Measurements from ENCODE around the gene NUP153.
"Not testable (repeated sequence)": the region's sequence is repeated elsewhere in the genome, so short reads cannot be mapped to it uniquely, and the experiment has no call there.

Gene NUP153

DNA sequence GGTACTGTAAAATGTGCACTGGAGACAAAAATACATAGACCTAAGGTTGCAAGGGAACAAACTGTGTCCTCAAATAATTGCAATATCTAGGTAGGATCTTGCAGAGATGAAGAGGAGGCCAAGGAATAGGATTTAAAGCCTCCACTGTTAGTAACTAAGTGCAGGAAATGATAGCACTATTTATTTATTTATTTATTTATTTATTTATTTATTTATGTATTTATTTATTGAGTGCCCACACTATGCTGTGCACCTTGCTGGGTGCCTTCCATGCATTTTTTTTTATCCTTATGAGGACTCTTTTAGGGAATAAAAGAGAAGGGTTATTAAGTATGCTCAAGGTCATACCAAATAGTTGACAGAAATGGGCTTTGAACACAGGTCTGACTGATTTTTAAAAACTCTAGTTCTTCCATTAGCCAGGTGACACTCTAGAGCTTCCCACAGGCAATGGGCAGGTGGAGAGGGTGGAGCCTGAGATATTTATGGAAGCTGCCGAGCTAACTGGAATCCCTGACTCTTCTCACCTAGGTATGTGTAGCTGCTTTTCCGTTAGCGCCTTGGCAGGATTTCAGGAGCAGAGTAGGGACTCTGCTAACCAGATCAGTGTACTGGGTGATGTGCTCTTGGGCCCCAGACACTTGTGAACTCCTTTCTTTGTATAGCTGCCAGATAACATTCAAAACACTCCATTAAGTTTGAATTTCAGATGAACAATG lies 12.8 kb upstream of the NUP153 start:
- TF ChIP-seq, protein P1, sequence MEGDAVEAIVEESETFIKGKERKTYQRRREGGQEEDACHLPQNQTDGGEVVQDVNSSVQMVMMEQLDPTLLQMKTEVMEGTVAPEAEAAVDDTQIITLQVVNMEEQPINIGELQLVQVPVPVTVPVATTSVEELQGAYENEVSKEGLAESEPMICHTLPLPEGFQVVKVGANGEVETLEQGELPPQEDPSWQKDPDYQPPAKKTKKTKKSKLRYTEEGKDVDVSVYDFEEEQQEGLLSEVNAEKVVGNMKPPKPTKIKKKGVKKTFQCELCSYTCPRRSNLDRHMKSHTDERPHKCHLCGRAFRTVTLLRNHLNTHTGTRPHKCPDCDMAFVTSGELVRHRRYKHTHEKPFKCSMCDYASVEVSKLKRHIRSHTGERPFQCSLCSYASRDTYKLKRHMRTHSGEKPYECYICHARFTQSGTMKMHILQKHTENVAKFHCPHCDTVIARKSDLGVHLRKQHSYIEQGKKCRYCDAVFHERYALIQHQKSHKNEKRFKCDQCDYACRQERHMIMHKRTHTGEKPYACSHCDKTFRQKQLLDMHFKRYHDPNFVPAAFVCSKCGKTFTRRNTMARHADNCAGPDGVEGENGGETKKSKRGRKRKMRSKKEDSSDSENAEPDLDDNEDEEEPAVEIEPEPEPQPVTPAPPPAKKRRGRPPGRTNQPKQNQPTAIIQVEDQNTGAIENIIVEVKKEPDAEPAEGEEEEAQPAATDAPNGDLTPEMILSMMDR (conservative IDR thresholded peaks at IDR 0.05), result no peak
- TF ChIP-seq ZFX (IDR thresholded peaks at IDR 0.05), result no peak

DNA sequence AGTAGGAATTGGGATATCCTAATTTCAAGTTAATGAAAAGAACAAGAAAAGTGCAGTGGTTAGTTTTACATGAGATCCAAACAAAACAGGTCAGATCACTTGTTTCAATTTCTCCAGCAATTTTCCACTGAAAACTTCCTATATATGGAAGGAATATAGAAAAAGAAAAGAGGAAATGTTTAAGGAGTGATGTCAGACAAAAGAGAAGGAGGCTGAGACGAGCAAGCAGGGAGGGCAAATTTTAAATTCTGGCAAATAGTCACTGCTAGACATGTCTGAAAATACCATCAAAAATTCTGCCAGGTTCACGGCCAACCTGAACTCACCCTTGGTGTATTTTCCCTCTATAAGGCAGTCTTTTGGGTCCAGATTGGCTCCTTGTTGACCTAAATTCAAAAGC lies 9.5 kb upstream of the NUP153 start:
- TF ChIP-seq, protein P1 (conservative IDR thresholded peaks at IDR 0.05), result no peak
- H3K27ac ChIP-seq, result no peak overlapping the region

More for the DNA sequence above, 12.8 kb upstream of the NUP153 start:
- H3K27ac ChIP-seq, result no peak overlapping the region

DNA sequence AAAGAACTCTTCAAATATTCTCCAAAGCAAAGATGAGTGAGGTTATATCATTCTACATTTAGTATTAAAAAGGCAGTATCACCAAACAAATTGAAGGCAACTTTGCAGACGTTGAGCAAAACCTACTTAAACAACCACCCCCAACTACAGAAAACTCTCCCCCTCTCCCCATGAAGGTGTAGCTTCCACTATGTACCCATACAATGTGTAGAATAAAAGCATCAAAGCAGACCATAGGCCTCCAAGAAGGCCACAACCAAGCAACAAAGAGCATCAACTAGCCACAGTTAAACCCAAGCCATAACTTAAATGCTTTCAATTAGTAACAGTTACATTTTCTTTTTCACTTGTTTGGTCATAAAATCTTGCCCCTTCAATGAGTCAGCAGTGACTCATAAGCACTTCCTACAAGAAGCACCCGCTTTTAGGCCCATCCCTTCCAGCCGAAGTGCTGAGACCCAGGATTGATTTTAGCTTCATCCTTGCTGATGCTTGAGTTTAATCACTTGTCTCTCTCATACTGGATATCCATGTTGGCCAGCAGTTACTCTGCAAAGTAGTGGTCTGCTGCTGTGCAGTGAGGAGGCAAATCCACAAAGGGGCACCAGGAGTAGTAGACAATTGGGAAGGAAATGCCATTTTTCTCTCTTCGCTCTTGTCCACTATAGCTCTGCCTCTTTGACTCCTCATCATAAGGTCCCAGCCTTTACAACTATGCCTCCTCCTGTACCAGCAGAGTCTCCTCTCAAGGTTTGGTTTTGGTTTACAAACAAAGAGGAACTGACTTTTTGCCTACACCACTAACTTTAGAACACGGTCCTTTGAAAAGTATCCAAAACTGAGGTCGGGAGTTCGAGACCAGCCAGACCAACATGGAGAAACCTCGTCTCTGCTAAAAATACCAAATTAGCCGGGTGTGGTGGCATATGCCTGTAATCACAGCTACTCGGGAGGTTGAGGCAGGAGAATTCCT lies 8.4 kb upstream of the NUP153 start:
- H3K27ac ChIP-seq, result no peak overlapping the region
- TF ChIP-seq ZFX (IDR thresholded peaks at IDR 0.05), result no peak
- TF ChIP-seq, protein P1 (conservative IDR thresholded peaks at IDR 0.05), result no peak

DNA sequence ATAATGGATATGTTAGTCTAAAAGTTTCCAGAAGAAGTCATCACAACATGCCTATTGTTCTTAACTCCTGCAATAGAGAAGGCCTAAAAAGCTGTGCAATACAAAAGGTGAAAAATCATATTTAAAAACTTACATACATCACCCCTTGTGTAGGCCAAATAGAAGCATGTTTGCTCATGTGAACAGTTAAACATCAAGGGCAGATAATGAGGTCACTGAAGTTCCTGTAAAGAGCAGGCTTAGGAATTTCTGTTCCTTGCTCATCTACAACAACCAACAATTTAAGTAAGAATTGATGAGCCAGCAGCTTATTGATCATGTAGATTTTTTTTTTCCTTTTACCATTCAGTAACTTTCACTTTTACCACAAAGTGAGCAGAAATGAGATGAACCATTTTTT lies 7.5 kb upstream of the NUP153 start:
- H3K27ac ChIP-seq, result no peak overlapping the region
- no peak for TF ChIP-seq ZFX (IDR thresholded peaks at IDR 0.05)
- TF ChIP-seq, protein P1 (conservative IDR thresholded peaks at IDR 0.05), result no peak

DNA sequence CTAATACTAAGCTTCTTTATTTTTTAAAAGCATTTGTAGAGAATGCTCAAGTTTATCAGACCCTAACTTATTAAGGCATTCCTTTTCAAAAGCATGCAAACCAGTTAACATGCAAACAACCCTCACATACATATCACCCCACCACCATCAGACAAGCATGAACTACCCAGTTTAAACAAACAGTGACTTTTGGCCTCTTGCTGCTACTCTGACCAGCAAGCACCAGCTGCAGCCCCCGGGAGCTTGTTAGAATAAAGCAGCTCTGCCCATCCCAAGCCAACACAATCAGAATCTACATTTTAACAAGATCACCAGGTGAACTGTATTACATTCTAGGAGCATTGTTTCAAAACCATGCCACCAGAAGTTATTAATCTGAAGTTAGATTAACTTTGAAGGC lies 5.9 kb upstream of the NUP153 start:
- H3K27ac ChIP-seq, result no peak overlapping the region
- TF ChIP-seq, protein P1 (conservative IDR thresholded peaks at IDR 0.05), result no peak
- TF ChIP-seq ZFX (IDR thresholded peaks at IDR 0.05), result no peak

DNA sequence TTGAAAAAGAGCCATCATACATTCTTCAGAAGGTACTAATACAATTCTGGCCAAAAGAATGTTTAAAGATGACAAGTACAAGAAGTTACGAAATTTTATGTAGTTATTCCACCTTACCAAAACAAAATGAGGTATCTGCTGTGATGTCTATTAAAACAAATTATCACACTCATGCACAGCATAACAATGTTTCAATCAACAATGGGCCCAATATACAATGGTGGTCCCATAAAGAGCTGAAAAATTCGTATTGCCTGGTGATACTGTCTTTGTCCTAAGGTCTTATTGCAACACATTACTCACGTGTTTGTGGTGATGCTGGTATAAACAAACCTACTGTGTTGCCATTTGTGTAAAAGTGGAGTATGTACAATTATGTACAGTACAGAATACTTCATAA lies 3.6 kb upstream of the NUP153 start:
- H3K27ac ChIP-seq, result no peak overlapping the region
- TF ChIP-seq, protein P1 (conservative IDR thresholded peaks at IDR 0.05), result no peak
- TF ChIP-seq ZFX (IDR thresholded peaks at IDR 0.05), result no peak

DNA sequence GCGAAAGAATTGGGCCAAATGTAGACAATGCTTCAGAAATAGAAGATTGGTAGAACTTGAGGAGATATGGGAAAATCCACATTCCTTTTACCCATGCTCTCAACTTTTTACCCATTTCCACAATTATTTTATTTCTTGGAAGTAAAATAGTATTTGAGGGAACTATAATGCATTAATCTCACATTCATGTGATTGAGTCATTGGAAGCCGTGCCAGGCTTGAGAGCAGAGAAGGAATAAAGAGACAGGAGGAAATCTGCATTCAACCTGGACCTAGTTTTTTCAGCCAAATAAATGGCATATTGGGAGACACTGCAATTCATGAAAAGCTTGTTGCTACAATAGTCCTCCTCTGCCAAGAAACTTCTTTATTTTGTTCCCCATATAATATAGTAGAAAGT lies 2.8 kb upstream of the NUP153 start:
- H3K27ac ChIP-seq, result no peak overlapping the region
- TF ChIP-seq ZFX (IDR thresholded peaks at IDR 0.05), result no peak

DNA sequence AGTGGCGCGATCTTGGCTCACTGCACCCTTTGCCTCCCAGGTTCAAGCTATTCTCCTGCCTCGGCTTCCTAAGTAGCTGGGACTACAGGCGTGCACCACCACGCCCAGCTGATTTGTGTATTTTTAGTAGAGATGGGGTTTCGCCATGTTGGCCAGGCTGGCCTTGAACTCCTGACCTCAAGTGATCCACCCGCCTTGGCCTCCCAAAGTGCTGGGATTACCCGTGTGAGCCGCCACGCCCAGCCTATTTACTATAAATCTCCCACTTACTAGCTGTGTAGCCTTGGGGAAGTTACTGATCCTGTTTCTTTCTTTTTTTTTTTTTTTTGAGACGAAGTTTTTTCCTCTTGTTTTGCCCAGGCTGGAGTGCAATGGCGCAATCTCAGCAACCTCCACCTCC lies 1.3 kb upstream of the NUP153 start:
- not testable (repeated sequence) for H3K27ac ChIP-seq

All from C4-2B (cell line).